SIG-M5 treated with dmso at 0.1 percent for 504 hours (cell line): ENCODE results near the gene ANKMY2.
"Not testable (repeated sequence)": the region's sequence is repeated elsewhere in the genome, so short reads cannot be mapped to it uniquely, and the experiment has no call there.

Source experiments
- DNase-seq: peaks from one replicate; lab custom pipeline; 2025; ENCODE audit not compliant: unreplicated experiment; lab: John Stamatoyannopoulos, UW

ANKMY2 gene

GRCh38 chr7:16645593-16646471 is at the start of gene ANKMY2, which contains the start of gene BZW2:
ANKMY2 (minus strand) TSS chr7:16645754; CDS start chr7:16645573, 181 bp downstream.
BZW2 (plus strand) TSS chr7:16646181; CDS start chr7:16665444, 19,263 bp downstream.
- DNase-seq, result peak; percentile 93

GRCh38 chr7:16694806-16695205 is 49.3 kb upstream of the ANKMY2 start:
- DNase-seq, result no peak

- no peak for DNase-seq
Observed at GRCh38 chr7:16693601-16694318, 48.2 kb upstream of the ANKMY2 start.

GRCh38 chr7:16691241-16691640 is 45.7 kb upstream of the ANKMY2 start:
- no peak for DNase-seq

- no peak for DNase-seq
Observed at GRCh38 chr7:16688249-16688648, 42.7 kb upstream of the ANKMY2 start.

- DNase-seq, result no peak
Observed at GRCh38 chr7:16685535-16685934, 40.0 kb upstream of the ANKMY2 start.

- DNase-seq, result no peak
Observed at GRCh38 chr7:16684935-16685334, 39.4 kb upstream of the ANKMY2 start.

GRCh38 chr7:16678645-16679566 is 33.4 kb upstream of the ANKMY2 start:
- not testable (repeated sequence) for DNase-seq

- DNase-seq, result no peak
Observed at GRCh38 chr7:16677978-16678494, 32.5 kb upstream of the ANKMY2 start.

GRCh38 chr7:16675277-16675676 is 29.7 kb upstream of the ANKMY2 start:
- no peak for DNase-seq

- no peak for DNase-seq
Observed at GRCh38 chr7:16671811-16672210, 26.3 kb upstream of the ANKMY2 start.

GRCh38 chr7:16670731-16671344 is 25.3 kb upstream of the ANKMY2 start:
- no peak for DNase-seq

- no peak for DNase-seq
Observed at GRCh38 chr7:16670021-16670420, 24.5 kb upstream of the ANKMY2 start.

- no peak for DNase-seq
Observed at GRCh38 chr7:16669581-16669980, 24.0 kb upstream of the ANKMY2 start.

GRCh38 chr7:16668978-16669377 is 23.4 kb upstream of the ANKMY2 start:
- no peak for DNase-seq

- peak; percentile 92 for DNase-seq
Observed at GRCh38 chr7:16668049-16668858, 22.7 kb upstream of the ANKMY2 start.

GRCh38 chr7:16667355-16667754 is 21.8 kb upstream of the ANKMY2 start:
- no peak for DNase-seq

- DNase-seq, result no peak
Observed at GRCh38 chr7:16661924-16662323, 16.4 kb upstream of the ANKMY2 start.

- DNase-seq, result peak; percentile 62
Observed at GRCh38 chr7:16660702-16661464, 15.3 kb upstream of the ANKMY2 start.
